Fibroblast of lung (primary cell): Measurements from ENCODE around the gene PAK3.

Experiments used
- EZH2 ChIP-seq: IDR thresholded peaks from 2 replicates; pipeline ENCODE4 v1.5.1; 2012; ENCODE audit warnings: low read length, control low read depth, mild to moderate bottlenecking; ENCODE audit errors: missing control alignments
- TF ChIP-seq, protein P1 (sequence below), 2 donors: IDR thresholded peaks in 1 of 2; conservative IDR thresholded peaks in 1 of 2; 1 replicate in 1 of 2; 2 replicates in 1 of 2; pipeline ENCODE4 v1.5.1; 2011 to 2012; ENCODE audit warnings: low read length in 2 of 2, control low read depth in 1 of 2, inconsistent platforms in 1 of 2, low read depth in 1 of 2, mild to moderate bottlenecking in 1 of 2

DNA sequence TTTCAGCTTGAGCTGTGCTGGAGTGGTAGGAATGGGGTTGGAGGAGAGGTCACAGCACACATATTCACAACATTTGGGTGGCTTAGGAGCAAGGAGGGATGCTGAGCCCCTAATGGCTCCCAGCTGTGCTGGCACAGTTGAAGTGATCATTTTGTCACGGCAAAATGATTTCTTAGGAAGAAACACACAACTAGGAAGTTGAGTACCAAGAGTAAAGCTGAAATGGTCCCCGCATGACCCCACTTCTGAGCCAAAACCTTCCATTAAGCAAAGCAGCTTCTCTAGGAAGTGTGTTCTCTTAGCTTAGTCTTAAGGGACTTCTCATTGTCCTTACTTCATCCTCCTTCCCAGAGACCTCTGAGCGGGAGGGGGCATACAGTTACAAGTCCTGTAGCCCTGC, 161.7 kb downstream of the PAK3 start:
- TF ChIP-seq, protein P1, sequence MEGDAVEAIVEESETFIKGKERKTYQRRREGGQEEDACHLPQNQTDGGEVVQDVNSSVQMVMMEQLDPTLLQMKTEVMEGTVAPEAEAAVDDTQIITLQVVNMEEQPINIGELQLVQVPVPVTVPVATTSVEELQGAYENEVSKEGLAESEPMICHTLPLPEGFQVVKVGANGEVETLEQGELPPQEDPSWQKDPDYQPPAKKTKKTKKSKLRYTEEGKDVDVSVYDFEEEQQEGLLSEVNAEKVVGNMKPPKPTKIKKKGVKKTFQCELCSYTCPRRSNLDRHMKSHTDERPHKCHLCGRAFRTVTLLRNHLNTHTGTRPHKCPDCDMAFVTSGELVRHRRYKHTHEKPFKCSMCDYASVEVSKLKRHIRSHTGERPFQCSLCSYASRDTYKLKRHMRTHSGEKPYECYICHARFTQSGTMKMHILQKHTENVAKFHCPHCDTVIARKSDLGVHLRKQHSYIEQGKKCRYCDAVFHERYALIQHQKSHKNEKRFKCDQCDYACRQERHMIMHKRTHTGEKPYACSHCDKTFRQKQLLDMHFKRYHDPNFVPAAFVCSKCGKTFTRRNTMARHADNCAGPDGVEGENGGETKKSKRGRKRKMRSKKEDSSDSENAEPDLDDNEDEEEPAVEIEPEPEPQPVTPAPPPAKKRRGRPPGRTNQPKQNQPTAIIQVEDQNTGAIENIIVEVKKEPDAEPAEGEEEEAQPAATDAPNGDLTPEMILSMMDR (conservative IDR thresholded peaks at IDR 0.05 in 1 of 2, IDR thresholded peaks at IDR 0.05 in 1 of 2; ENCODE audit: low read depth in 1 of 2, low read length in 2 of 2): no peak
- TF ChIP-seq EZH2: no peak
